GM18873 (cell line): Measurements from ENCODE around the gene RCN1.
"Not testable (repeated sequence)": the region's sequence is repeated elsewhere in the genome, so short reads cannot be mapped to it uniquely, and the experiment has no call there.

ENCODE experiments used
- ATAC-seq: cut with Tn5 transposase; IDR thresholded peaks from one replicate; pipeline ENCODE4 v1.9.1; 2021; ENCODE audit warnings: mild to moderate bottlenecking, moderate library complexity, moderate number of reproducible peaks; ENCODE audit not compliant: unreplicated experiment, low FRiP score

The RCN1 gene

DNA sequence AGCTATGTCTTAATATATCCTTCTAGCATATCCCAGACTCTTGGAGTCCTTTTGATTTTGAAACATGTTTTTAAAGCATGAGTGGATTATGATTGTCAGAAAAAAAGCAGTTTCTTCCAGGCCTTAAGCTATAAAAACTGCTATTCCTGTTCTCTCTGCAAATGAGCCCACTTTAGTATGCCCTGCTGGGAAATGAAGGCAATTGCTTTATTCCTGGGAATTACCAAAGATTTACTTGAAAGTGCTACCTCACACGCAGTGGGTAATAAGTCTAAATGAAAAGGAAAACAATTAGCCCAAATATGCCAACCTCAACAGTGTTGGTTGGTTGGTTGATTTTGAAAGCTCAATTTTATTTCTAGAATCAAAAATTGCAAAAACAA is 17.2 kb upstream of the RCN1 start:
- no peak for ATAC-seq

DNA sequence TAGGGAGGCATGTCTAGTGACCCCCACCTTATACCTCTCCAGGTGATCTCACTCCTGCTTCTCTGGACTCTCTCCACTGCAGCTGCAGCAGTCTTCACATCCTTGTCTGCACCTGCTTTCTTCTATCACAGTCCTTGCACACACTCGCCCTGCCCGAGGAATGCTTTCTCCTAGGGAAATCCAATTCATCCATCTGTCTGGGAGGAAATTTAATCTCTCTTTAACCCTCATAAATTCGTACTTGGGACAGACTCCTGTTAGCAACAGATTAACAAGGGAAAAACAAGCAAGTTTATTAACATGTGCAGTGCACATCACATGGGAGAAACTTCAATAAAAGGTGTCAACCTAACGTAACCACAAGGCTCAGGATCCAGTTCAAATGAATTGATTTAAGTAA is 11.3 kb upstream of the RCN1 start:
- no peak for ATAC-seq

DNA sequence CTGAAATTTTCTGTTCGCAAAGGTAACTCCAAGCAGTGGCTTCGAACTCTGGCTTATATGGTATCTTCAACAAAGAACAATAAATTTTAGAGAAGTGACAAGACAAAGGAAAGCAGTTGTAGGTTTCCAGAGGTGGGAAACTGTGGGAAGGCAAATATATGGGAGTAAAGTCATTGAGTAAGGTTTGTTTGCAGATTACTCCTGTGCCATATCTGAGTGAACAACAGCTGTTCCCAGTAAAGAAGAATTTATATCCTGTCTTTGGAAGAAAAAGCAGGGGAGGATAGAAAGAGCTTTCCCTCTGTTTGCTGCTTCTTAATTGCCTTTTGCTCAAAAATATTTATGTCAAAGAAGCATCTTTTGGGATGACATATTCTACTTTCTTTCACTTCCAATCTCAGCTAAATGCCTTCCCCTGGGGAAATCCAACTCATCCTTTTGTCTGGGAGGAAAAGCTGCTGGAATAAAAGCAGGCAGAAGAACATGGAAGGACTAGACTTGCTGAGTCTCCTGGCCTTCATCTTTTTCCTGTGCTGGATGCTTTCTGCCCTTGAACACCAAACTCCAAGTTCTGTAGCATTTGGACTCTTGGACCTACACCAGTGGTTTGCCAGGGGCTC is 10.4 kb upstream of the RCN1 start:
- no peak for ATAC-seq

DNA sequence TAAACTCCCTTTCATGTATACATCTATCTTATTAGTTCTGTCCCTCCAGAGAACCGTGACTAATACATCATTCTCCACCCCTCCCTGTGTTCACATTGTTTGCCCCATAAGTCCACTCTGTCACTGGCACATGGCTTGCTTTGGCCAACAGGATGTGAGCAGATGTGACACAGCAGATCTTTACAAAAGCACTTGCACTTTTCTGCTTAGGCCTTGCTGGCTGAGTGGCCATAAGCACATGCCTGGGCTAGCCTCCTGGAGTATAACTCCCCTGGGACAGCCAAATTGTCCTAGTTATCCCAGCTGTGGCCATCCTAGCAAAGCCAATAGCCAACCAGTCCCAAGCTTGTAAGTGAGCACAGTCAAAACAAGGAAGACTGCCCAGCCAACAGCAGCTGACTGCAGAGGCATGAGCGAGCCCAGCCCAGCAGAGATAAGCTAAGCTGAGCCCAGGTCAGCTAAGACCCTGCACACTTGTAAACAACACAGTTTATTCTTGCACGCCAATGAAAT is 9.7 kb upstream of the RCN1 start:
- ATAC-seq = no peak

DNA sequence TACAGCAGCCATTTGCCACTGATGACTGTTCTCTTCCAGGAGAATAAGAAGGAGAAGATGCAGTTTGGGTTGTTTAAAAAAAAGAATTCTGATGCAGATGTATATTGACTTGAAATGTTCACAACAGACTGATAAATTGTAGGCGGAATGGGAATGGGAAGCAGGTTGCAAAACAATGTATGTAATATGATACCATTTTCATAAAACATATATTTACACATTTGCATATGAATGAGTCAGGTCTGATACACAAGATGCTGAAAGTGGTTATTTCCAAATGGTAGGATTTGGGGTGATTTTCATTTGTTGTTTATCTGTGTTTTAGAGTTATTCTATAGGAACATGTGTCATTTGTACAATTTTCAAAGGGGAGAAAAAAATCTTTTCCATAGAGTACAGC is 9.0 kb upstream of the RCN1 start:
- ATAC-seq = no peak

DNA sequence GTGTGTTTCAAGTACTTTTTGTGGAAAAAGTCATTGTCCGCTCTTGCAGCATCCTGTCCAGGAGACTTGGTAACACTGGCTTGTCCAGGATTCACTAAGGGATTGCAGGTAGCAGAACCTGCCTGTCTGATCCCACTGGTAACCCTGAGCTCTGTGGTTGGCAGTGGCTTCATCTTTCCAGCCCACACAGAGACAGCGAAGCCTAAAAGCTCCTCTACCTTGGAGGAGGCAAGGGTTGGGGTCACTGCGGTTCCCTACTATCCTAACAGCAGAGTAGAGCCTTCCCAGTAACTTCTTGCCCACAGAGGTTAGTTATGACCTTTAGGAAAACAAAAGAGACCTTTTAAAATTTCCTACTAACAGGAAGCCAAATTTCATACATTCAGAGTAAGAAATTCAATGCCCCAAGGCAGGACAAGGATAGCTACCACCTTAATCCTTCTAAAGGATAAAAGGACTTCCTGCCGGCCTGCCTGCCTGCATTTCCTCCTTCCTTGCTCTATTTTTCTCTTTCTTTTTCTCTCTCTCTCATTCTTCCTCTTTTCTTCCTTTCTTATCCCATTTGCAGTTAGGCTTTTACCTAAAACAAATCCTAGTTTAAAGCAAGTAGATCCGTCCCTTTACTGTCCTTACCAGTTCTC is 8.4 kb upstream of the RCN1 start:
- no peak for ATAC-seq

DNA sequence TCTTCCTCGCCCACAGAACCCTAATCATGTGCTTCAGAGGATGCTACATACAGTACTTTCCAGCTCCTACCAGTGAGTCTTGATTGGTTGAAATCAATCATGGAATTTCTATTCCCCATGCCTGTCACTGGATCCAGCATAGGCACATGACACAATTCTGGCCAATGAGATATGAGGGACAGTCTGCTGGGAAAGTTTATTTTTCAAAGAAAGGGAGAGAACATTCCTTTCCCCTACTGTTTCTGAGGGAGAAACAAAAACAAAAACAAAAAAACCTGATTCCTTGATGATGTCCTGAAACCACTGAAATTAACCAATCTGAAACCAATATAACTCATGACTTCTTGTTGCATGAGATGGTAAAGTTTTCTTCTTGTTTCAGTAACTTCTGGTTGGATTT is 3.3 kb upstream of the RCN1 start:
- no peak for ATAC-seq

DNA sequence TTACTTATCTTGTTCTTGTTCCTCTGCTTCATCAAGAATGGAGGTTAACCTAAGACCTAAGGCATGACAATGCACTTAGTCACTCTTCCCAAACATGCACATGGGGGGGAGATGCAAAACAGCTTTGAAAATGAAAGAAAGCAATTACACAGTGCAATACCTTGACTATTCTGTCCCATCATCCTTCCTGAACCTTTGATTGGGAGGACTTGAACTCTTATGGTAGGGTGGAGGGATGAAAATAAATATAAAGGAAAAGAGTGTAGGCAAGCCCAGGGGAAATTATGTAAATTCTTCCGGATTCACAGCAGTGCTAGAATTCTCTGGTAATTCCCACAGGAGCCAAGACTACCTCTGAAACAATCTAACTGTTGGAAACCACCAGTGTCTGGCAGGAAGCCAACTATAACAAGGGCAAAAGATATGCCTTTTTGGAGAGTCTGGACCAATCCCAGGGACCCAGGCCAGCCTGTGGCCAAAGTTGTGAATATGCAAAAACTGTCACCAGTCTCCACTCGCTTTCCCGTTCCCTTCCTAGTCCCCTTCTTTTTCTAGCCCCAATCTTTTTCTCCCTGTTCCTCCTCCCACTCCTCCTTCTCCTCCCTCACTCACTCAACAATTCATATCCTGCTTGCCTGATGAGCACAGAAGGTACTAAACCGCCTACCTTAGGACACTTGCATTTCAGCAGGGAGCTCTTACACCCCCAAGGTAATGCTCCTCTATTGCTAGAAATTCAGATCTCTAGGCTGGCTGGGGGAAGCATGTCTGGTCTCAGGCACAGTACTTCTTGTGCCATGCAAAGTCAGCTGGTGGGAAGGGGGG is 2.5 kb upstream of the RCN1 start:
- no peak for ATAC-seq

DNA sequence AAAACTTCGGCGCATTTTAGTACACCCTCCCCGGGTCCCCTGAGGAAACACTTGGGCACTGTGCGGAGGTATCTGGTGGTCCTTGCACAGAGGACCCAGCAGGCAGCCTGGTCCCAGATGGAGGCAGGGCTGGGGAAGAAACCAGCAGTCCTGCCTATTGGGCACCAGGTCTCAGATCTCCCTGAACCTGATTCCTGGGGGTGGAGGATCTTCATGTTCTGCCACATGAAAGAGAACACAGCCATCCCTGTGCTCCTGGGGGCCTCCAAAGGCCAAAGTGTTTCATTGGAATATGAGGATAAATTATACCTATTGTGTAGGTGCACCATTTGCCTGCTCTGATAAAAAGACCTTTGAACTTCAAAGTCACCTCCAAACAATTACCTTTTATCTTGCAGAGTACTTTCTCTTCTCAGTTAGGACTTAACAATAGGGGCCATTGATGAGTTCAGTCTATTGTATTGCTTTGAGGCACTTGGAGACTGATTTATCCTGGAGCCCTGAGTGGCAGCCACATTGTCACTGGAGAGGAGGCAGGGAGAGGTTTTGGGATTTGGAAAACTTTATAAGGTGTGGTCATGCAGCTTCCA is 1.8 kb downstream of the RCN1 start:
- no peak for ATAC-seq

DNA sequence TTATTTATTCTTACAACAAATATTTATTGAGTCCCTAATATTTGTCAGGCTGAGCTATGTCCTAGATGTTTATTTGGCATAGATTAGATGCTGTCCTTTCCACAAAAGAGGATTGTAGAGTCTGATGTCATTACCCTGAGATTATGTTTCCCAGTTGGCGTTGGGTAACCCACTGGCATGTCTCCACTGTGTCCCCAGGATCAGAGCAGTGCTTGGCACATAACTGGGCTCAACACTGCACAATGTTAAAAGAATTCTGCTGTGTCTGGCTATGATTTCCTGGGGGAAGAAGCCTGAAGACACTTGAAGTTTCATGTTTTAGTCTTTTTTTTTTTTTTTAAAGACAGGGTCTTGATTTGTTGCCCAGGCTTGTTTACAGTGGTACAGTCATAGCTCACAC is 4.0 kb downstream of the RCN1 start:
- no peak for ATAC-seq

DNA sequence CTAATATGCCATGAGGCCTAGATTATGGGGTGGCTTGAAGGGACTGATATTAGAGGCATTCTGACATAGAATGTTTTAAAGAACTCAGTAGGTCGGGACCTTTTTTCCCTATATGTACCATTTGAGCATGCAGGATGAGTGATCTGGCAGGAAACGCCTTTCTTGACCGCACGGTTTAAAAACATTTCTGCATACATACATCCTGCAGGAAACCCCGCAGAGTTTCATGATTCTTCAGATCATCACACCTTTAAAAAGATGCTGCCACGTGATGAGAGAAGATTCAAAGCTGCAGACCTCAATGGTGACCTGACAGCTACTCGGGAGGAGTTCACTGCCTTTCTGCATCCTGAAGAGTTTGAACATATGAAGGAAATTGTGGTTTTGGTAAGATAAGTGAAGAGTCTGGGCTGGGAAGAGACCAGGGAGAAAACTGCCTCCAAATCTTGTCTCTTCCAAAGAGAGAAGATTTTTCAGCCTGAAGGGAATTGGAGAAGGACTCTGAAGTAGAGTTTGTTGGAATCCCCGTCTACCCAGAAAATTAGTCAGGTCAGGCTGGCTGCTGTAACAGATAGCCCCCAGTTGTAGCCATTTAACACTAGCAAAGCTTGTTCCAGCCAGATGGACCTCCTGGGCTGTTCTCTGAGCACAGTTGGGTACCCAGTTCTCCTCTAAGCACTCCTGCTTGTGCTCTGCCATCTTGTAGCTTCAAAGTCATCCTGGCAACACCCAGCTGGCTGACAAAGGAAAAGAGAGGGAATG is 7.4 kb downstream of the RCN1 start:
- ATAC-seq = no peak

DNA sequence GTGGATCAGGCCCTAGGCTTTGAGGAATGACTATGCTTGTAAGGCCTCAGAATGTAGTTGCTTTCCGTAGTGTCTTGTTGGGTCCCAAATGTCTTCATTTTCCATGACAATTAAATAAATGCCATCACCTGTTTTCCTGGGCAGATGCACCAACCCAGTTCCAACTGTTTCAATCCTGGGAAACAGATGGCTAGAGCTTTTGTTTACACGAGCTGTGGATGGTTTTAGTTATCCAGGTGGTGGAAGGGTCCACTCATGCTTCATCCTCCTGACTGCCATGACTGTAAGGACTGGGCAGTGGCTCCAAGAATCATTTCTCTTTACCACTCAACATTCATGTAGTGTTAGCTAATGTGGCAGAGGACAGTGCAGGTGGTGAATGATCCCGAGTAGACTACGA is 8.6 kb downstream of the RCN1 start:
- ATAC-seq = no peak

DNA sequence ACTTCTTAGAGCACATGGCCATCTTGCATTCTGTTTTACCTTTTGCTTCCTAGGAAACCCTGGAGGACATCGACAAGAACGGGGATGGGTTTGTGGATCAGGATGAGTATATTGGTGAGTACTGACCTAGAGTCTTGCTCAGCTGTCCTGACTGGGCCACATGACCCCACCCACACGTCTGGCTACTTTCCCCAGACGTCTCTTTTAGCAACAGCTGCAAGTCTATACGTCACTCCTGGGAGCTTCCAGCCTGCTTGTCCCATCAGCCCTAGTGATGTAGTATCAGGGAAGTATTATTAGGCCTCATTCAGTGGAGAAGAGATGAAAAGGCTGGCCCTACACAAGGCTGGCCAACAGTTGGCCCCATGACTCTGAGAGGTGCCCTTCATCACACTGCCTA is 9.6 kb downstream of the RCN1 start:
- ATAC-seq = no peak

DNA sequence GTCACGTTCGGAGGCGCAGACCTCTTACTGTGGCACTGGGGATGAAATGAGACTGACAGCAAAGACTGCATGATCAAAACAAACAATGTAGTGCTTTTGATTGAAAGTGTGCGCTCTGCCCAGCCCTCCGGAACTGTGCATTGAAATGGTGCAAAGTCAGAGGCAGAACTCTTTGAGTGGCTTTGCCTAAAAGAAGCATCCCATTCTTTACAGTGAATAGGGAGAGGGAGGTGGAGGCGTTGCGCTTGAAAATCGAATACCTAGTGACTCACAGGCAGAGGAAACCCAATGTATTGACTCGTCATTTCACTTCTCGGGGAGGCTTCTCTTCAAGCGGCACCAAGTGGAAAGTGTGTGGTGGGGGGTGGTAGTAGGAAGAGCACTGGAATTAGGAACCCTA is 10.9 kb downstream of the RCN1 start:
- no peak for ATAC-seq

DNA sequence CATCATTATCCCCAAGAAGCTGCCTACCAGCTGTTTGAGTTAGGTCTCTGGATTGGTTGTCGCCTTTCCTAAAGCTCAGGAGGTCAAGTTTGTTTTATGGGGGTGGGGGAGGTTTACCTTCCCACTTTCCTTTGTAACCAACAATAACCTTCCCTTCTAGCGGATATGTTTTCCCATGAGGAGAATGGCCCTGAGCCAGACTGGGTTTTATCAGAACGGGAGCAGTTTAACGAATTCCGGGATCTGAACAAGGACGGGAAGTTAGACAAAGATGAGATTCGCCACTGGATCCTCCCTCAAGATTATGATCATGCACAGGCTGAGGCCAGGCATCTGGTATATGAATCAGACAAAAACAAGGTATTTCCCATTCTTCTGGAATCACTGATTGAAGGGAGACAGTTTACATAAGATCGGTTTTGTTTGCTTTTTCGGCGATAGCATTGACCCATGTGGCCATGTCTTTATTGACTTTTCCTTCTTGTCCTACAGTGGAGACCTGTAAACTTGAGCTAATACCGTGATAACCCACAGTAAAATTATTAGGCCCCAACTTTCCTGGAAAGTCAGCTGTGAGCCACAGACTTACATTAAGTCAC is 12.3 kb downstream of the RCN1 start:
- not testable (repeated sequence) for ATAC-seq

DNA sequence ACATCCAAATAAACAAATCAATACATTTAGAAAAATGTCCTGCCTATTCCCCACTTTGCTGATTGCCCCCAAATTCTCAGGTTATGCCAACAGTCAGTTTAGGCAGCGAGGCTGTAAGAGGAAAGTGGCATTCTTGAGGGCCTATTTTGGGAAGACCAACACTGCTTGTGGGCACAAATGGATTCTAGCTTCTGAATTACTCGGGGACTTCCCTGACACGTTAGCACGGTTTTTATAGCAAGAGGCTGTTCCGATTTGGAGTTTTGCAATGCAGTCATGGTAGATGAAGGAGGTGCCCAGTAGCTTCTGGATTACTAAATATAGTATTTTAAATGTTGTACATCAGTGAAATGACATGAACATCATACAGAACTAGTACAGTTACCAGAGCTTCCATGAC is 13.1 kb downstream of the RCN1 start:
- ATAC-seq = no peak

DNA sequence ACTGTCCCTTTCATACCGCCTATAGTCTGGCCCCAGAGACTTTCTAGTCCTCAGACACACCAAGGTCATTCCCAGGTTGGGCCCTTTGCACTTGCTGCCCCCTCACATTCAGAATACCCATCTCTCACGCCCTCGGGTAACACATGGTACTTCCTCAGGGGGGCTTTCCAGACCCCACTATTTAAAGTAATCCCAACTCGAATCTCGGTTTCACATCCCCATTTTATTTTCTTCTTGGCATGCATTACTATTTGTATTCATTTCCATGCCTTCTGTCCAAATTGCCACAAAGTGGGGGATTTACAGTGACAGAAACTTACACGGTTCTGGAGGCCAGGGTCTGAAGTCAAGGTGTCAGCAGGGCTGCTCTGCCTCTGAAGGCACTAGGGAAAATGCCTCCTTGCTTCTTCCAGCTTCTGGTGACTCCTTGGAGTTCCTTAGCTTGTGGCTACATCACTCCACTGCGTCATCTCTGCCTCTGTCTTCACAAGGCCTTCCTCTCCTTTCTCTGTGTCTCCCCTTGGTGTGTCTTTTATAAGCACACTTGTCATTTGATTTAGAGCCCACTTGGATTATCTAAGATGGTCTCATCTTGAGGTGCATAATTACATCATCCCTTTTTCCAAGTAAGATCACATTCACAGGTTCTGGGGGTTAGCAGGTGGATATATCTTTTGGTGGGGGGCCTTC is 15.1 kb downstream of the RCN1 start:
- peak; percentile 71 for ATAC-seq

DNA sequence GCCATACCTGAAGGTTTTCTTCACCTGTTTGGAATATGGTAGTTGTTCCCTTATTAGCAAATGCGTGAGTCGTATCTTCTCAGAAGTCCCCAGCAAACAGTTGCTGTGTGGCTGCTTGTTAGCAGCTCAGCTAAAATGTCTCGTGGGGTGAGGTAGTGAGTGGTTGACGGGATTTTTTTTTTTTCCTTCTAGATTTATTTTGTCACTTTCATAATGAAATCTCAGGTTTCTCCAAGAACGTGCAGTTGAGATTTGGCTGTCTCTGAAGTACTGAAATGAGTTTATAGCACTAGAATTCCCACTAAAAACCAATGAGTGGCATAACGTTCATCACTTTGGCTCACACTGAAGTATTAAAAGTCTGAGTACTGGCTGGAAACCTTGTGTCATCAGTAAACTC is 16.8 kb downstream of the RCN1 start:
- no peak for ATAC-seq

DNA sequence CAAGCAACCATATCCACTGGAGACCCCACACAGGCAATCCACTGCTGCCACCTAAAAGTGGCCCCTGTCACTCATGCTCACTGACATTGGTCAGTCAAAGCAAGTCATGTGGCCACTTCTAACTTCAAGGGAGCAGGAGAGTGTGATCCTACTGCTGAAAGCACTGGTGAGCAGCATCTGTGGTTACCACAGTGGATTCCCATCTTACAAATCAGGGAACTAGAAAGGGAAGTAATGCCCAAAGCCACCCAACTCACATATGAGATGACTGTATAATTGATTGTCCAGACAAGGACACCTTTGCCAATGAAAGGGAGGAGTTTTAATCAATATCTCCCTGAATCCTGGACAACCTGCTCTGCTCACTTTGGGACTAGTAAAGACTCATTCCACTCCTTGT is 17.7 kb downstream of the RCN1 start:
- no peak for ATAC-seq

DNA sequence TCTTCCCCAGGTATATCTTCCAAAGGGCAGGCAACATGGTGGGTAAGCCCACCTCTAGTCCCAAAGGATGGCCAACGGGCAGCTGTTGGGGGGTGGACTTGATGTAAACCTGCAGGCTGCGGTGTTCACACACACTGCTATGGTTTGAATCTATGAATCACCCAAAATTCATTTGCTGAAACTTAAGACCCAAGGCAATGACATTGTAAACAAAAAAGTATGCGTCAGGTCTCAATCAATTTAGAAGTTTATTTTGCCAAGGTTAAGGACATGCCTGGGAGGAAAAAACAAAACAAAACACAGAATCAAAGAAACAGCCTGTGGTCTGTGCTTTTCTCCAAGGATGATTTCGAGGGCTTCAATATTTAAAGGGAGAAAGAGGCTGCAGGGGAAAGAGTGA is 18.3 kb downstream of the RCN1 start:
- no peak for ATAC-seq
